ENCODE measurements around the gene SUN5.

DNA sequence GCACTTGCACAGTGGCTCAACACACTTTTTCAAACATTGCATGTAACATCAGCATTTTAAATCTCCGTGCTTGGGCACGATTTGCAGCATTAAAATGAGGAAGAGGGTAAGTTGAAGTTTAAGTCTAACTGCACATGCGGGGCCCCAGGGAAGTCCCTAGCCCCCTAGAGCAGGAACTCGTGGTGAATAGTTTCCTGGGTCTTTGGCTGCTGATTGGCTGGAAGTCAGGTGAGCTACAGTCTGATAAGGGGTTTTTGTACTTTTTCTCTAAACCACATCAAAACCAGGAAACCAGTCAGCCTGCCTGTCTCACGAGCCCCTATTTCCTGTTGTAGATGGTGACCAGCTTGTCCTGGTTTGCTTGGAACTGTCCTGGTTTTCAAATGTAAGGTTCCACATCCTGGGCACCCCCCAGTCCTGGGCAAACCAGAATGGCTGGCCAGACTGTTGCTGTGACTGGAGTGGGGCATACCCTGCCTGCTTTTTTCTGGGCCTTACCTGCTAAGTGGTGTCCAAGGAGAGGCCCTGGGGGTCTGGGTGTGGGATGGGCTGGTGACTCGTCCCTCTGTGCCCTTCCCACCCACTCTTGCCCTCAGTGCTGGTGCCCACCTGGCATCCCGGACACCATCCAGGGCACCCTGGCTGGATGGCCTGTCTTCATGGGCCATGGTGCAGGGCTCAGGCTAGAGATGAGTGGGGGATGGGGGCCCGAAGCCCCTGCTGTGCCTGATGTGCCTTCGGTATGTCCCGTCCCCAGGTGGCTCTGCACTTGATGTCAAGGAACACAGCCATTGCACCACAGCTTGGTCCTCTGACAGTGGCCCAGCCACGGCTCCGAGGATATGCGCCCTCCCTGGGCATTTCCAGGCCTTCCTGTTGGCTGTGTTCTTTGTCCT is 31.8 kb downstream of the SUN5 start:
- TF ChIP-seq EZH2 (IDR thresholded peaks at IDR 0.05) (no peak), POLR2AphosphoS5 (IDR thresholded peaks at IDR 0.05; ENCODE audit: borderline replicate concordance, low read depth, low read length) (no peak), FOXP2 (optimal IDR thresholded peaks at IDR 0.05; ENCODE audit: control extremely low read depth, extremely low read length, insufficient read depth) (no peak)

Measured in SK-N-MC (cell line).